Ectodermal cell (in vitro differentiated cells): Measurements from ENCODE around the gene TM9SF2.
"Not testable (repeated sequence)": the region's sequence is repeated elsewhere in the genome, so short reads cannot be mapped to it uniquely, and the experiment has no call there.

ENCODE experiments used
- H3K27ac ChIP-seq: 2 replicates; pipeline ENCODE4 v1.7.0; 2013; ENCODE audit warnings: mild to moderate bottlenecking, low read depth, low read length; ENCODE audit not compliant: insufficient read depth, poor library complexity, severe bottlenecking
- H3K27me3 ChIP-seq: 2 replicates; pipeline ENCODE4 v1.7.0; 2013; ENCODE audit warnings: mild to moderate bottlenecking, low read length; ENCODE audit not compliant: insufficient read depth, control insufficient read depth, poor library complexity, severe bottlenecking
- H3K36me3 ChIP-seq: one replicate; pipeline ENCODE4 v1.7.0; 2013; ENCODE audit warnings: low read length; ENCODE audit not compliant: control insufficient read depth, insufficient read depth
- H3K4me1 ChIP-seq: one replicate; pipeline ENCODE4 v1.7.0; 2013; ENCODE audit warnings: low read length; ENCODE audit not compliant: control insufficient read depth, insufficient read depth
- H3K4me3 ChIP-seq: 2 replicates; pipeline ENCODE4 v1.7.0; 2013; ENCODE audit warnings: low read depth, low read length, control low read depth; ENCODE audit not compliant: insufficient read depth
- H3K9me3 ChIP-seq: 2 replicates; pipeline ENCODE4 v1.7.0; 2013; ENCODE audit warnings: mild to moderate bottlenecking, low read length, moderate library complexity; ENCODE audit not compliant: control insufficient read depth
- WGBS, 2 experiments: methylation state at CpG; one replicate each; pipeline ENCODE4 v1.1.7; 2013; ENCODE audit warnings: missing lambda C conversion rate in 2 of 2; 5-methylcytosine and 5-hydroxymethylcytosine counted together

Gene TM9SF2

GRCh38 chr13:99491750-99492149 is 9.5 kb upstream of the TM9SF2 start:
- WGBS, 2 experiments = 94 to 100% methylated on average over 1 to 3 of the region's 3 CpGs
- H3K36me3 ChIP-seq, H3K27ac ChIP-seq, H3K27me3 ChIP-seq, H3K4me1 ChIP-seq, H3K4me3 ChIP-seq, H3K9me3 ChIP-seq: not testable (repeated sequence)

DNA sequence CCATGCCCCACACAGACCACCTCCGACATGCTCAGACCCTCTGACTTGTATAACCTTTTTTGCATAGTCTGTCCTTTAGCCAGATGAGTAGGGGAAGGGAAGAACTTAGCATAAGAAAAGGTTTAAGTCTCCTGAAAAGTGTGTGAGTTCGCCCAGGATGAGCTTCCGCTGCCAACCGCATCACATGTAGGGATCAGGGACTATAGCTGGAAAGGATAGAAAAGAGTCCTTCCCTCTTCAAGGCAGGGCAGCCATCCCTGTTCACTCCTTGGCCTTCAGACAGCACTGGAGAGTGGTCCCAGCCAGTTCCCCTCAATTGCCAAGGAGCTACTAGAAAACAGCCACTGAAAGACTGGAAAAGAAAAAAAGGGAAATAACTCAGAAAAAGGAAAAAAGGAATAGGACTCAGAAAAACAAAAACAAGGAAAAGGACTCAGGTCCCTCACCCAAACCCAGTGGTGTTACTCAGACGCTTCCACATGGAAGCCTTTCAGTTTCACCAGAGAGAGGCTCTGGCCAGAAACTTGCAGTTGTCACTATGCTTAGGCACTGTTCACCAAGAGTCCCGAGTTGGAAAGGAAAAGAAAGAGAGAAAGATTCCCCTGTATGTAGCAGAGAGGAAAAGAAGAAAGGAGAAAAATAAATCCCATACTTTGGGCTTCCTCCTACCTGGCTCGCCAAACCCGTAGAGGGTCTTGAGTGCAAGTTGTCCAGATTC is 5.6 kb upstream of the TM9SF2 start:
- WGBS, 2 experiments = 77 to 78% methylated on average over 8 of the region's 8 CpGs
- H3K4me1 ChIP-seq = no peaks in the 10 kb centered on the region
- no peak overlapping the region for H3K4me3 ChIP-seq
- H3K27me3 ChIP-seq = no peaks in the 10 kb centered on the region
- no peaks in the 10 kb centered on the region for H3K9me3 ChIP-seq
- H3K27ac ChIP-seq = no peak overlapping the region
- no peaks in the 10 kb centered on the region for H3K36me3 ChIP-seq

GRCh38 chr13:99496184-99497142 is 4.8 kb upstream of the TM9SF2 start:
- Histone ChIP-seq H3K4me1 (no peaks in the 10 kb centered on the region), H3K36me3 (no peaks in the 10 kb centered on the region), H3K9me3 (no peaks in the 10 kb centered on the region), H3K4me3 (no peak overlapping the region), H3K27ac (no peak overlapping the region), H3K27me3 (no peaks in the 10 kb centered on the region)
- 93 to 95% methylated on average over 11 to 12 of the region's 12 CpGs for WGBS, 2 experiments

DNA sequence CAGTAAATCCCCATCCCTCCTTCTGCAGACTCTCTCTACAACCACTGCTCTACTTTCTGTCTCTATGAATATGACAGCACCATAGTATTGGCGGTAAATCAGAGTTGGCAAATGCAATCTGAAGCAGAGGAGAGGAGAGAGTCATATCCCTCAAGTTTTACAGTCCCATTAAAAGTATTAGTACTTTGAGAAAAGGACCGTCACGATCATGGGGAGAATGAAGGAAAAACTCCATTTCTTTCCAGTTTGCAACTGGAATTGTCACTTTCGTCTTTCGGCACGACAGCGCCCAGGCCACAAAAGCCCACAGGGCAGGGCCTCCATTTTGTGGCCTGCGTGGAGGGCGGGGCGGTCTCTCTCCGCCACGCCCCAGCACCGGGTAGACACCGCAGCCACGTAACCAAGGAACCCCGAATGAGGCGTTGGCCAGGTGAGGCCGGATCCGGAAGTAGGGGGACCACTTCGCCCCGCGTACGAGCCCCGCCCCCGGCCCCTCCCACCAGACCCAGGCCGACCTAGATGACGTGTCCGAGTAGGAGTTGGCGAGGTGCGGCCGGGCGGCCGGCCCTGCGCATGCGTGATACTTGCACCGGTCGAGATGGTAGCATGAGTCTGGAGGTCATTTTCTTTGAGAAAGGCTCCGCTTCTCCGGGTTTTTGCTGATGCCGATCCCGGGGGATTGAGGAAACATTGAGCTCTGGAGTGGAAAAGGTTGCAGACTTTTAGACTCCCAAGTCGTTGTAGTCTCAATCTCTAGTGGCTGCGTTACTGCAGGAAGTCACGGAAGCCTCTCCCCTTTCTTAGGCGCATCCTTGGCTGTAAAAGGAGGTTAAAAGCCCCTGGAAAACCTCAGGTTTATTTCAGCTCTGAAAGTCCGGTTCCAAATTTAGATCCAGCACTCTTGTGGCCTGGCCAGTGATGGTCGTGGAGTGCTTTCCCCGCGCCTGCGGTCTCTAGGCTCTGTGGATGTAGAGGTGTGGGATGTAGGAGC is 2.8 kb upstream of the TM9SF2 start:
- no peaks in the 10 kb centered on the region for H3K27me3 ChIP-seq
- H3K4me3 ChIP-seq = peak overlapping the region; percentile 53
- WGBS, 2 experiments = 22 to 24% methylated on average over 50 of the region's 50 CpGs
- no peaks in the 10 kb centered on the region for H3K9me3 ChIP-seq
- H3K4me1 ChIP-seq = no peaks in the 10 kb centered on the region
- H3K36me3 ChIP-seq = no peaks in the 10 kb centered on the region
- H3K27ac ChIP-seq = peak overlapping the region; percentile 72

DNA sequence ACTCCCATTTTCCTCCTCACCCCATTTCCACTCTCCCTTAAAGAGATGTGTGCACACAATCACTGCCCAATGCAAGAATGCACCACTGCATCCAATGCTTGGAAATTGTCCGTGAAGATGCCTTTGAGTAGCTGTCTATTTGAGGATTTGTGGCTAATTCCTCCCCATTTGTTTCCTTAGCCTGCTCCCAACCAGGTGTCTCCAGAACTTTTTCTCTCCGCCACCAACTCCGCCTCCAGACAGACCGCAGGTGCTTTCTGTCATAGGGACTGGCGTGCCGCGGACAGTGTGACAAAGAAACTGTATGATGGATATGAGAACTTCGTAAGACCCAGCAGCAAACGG is 461 bp upstream of the TM9SF2 start:
- H3K36me3 ChIP-seq = no peaks in the 10 kb centered on the region
- H3K9me3 ChIP-seq = no peaks in the 10 kb centered on the region
- peak overlapping the region; percentile 72 for H3K27ac ChIP-seq
- H3K4me1 ChIP-seq = no peaks in the 10 kb centered on the region
- peak overlapping the region; percentile 66 for H3K4me3 ChIP-seq
- H3K27me3 ChIP-seq = no peaks in the 10 kb centered on the region
- WGBS, 2 experiments = 2% methylated on average over 9 of the region's 9 CpGs

DNA sequence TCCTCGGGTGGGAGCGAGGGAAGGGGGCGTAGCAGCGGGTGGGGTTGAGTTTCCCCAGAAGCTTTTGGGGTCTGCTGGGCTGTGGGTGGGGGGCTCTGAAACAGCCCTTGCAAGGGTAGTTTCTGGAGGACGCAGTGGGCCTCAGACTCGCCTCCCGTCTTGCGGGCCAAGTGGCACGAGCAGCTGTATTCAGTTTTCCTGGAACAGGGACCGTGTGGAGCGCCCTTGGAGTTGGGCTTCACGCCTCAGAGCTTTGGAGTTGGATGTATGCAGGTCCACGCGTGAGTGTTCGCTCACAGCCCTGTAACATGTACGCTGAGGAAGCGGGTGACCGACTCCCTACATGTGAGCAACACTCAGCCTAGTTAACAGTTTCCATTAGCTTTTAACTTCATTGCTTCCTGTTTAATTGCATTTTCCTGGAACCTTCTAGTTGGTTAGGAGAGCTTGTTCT is 603 bp downstream of the TM9SF2 start:
- Histone ChIP-seq H3K4me1 (no peaks in the 10 kb centered on the region), H3K9me3 (no peaks in the 10 kb centered on the region), H3K27me3 (no peaks in the 10 kb centered on the region), H3K27ac (peak overlapping the region; percentile 70), H3K36me3 (no peaks in the 10 kb centered on the region), H3K4me3 (peak overlapping the region; percentile 66)
- 1 to 2% methylated on average over 18 of the region's 18 CpGs for WGBS, 2 experiments

GRCh38 chr13:99505814-99506269 is 4.6 kb downstream of the TM9SF2 start:
- 92 to 98% methylated on average over 1 to 2 of the region's 2 CpGs for WGBS, 2 experiments
- Histone ChIP-seq H3K4me1 (no peaks in the 10 kb centered on the region), H3K4me3 (no peak overlapping the region), H3K36me3 (peaks cover 13% of the 10 kb centered on the region), H3K27ac (no peak overlapping the region), H3K9me3 (peaks cover 3% of the 10 kb centered on the region), H3K27me3 (no peaks in the 10 kb centered on the region)

DNA sequence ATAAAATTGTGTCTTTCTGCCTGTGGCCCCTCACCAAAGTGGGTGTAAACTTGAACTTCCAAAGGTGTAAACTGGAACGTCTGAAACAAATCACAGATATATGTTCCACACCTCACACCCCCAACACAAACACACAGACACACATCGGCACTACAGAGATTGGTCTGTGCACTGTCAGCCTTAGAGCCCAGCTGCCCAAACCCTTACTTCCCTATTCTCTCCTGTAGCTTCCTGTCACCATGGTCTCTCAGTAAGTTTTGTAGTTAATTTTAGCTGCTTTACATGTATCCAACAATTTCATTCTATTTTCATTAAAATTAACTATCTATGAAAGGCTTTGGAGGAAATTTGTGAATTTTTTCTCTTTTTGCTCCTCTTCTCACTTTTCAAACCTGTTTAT is 5.4 kb downstream of the TM9SF2 start:
- H3K27me3 ChIP-seq = no peaks in the 10 kb centered on the region
- H3K36me3 ChIP-seq = peaks cover 13% of the 10 kb centered on the region
- H3K4me1 ChIP-seq = no peaks in the 10 kb centered on the region
- no peak overlapping the region for H3K4me3 ChIP-seq
- no peak overlapping the region for H3K27ac ChIP-seq
- H3K9me3 ChIP-seq = peaks cover 3% of the 10 kb centered on the region
- WGBS, 2 experiments = 95% methylated on average over 2 of the region's 2 CpGs

DNA sequence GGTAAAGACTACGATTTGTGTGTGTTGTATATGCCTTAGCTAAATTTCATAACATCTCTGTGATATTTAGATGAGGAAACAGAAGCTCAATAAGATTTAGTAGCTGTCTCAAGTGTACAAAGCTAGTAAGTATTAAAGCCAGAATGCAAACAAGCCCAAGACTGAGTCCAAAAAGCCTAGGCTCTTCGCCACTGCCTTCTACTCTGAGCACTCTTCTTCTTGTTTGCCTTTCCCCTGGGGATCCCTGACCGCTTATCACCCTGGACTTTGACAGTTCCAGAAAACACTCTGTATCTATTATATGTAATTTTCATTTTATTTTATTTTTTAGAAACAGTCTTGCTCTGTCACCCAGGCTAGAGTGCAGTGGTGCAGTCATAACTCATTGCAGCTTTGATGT is 5.8 kb downstream of the TM9SF2 start:
- WGBS, 2 experiments = 95 to 99% methylated on average over 1 to 3 of the region's 3 CpGs

More for the DNA sequence above, 5.8 kb downstream of the TM9SF2 start:
- Histone ChIP-seq H3K9me3 (peaks cover 3% of the 10 kb centered on the region), H3K36me3 (peaks cover 13% of the 10 kb centered on the region), H3K27ac (no peak overlapping the region), H3K4me3 (no peak overlapping the region), H3K4me1 (no peaks in the 10 kb centered on the region), H3K27me3 (no peaks in the 10 kb centered on the region)
